OCI-LY3 (cell line): ENCODE results near the gene CERS6.

Experiments
- CTCF ChIP-seq: fragments of 200-600, 300-600 bp; sonication (generic); IDR thresholded peaks from 2 replicates; pipeline ENCODE4 v1.5.1; 2014; ENCODE audit warnings: antibody characterized with exemption, low read length, low read depth
- EZH2phosphoT487 ChIP-seq: fragments of 200-600 bp; shearing (Covaris generic); IDR thresholded peaks from 2 replicates; pipeline ENCODE4 v1.6.1; 2018; ENCODE audit warnings: antibody characterized with exemption, mixed run types, low read depth

DNA sequence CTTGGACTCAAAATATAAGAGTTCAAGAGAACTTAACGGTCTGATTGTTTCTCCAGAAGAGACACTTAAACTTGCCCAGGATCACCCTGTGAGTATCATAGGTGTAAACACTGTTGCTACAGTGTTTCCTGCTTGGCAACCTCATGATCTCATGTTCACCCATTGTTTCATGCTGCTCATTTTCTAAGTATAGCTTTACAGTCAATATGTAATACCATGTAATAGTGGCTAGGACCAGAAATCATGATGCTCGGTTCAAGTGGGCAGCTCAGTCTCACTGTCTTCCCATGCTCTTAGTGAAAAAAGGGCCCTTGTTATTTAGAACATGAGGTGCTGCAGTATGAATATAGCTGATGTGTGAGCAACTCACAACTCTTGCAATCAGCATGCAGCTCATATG lies 157.5 kb downstream of the CERS6 start:
- TF ChIP-seq EZH2phosphoT487 (no peak), CTCF (no peak)
